Neural cell (in vitro differentiated cells): ENCODE data around the gene POLL. TPM values are rescaled to one million over a fixed set of nuclear protein-coding genes. Genes with fewer than 3 reads are reported as not detected.

Experiments
- H2AFZ ChIP-seq: fragments of 200-600, 300-800 bp; sonication (generic), shearing (Covaris generic); 2 replicates; pipeline ENCODE4 v1.6.0; 2014; ENCODE audit warnings: low read depth, mild to moderate bottlenecking, antibody characterized with exemption, low read length, moderate library complexity
- H3F3A ChIP-seq: fragments of 200-600 bp; shearing (Covaris generic); 2 replicates; pipeline ENCODE4 v1.6.1; 2016; ENCODE audit warnings: mild to moderate bottlenecking, moderate library complexity, mixed read lengths, antibody characterized with exemption, low read length; ENCODE audit not compliant: insufficient read depth, poor library complexity, severe bottlenecking
- H3K27ac ChIP-seq: fragments of 200-600, 300-800 bp; sonication (generic), shearing (Covaris generic); 2 replicates; pipeline ENCODE4 v1.5.1; 2014; ENCODE audit warnings: mild to moderate bottlenecking, low read length, moderate library complexity
- H3K27me3 ChIP-seq: fragments of 300-800, 200-600 bp; sonication (generic), shearing (Covaris generic); 2 replicates; pipeline ENCODE4 v1.6.0; 2014; ENCODE audit warnings: mild to moderate bottlenecking, low read depth, low read length, moderate library complexity; ENCODE audit not compliant: insufficient read depth
- H3K36me3 ChIP-seq: fragments of 300-800, 200-600 bp; sonication (generic), shearing (Covaris generic); 2 replicates; pipeline ENCODE4 v1.5.1; 2014; ENCODE audit warnings: mild to moderate bottlenecking, antibody characterized with exemption, low read length, moderate library complexity; ENCODE audit not compliant: insufficient read depth
- H3K4me2 ChIP-seq: fragments of 300-800, 200-600 bp; sonication (generic), shearing (Covaris generic); 2 replicates; pipeline ENCODE4 v1.6.0; 2014; ENCODE audit warnings: mild to moderate bottlenecking, low read length
- H3K4me3 ChIP-seq: fragments of 300-800, 200-600 bp; sonication (generic), shearing (Covaris generic); 2 replicates; pipeline ENCODE4 v1.5.1; 2014; ENCODE audit warnings: mild to moderate bottlenecking, low read length, moderate library complexity
- H3K79me2 ChIP-seq: fragments of 200-600 bp; shearing (Covaris generic); replicated peaks from 2 replicates; pipeline ENCODE4 v1.6.0; 2014; ENCODE audit warnings: mild to moderate bottlenecking, low read length, moderate library complexity; ENCODE audit not compliant: insufficient read depth
- H3K9ac ChIP-seq: fragments of 300-800, 200-600 bp; sonication (generic), shearing (Covaris generic); 2 replicates; pipeline ENCODE4 v1.6.1; 2016; ENCODE audit warnings: mild to moderate bottlenecking, low read length, mixed read lengths
- H3K9me2 ChIP-seq: fragments of 200-600 bp; shearing (Covaris generic); 2 replicates; pipeline ENCODE4 v1.6.1; 2016; ENCODE audit warnings: mild to moderate bottlenecking, low read length, mixed read lengths; ENCODE audit not compliant: insufficient read depth
- H3K9me3 ChIP-seq: fragments of 200-600, 300-800 bp; sonication (generic), shearing (Covaris generic); 2 replicates; pipeline ENCODE4 v1.6.1; 2016; ENCODE audit warnings: mild to moderate bottlenecking, mixed run types, low read length, moderate library complexity, mixed read lengths
- H4K20me1 ChIP-seq: fragments of 200-600 bp; shearing (Covaris generic); 2 replicates; pipeline ENCODE4 v1.6.1; 2016; ENCODE audit warnings: mild to moderate bottlenecking, mixed run types; ENCODE audit not compliant: insufficient read depth
- CTCF ChIP-seq: fragments of 450-650 bp; IDR thresholded peaks from 2 replicates; pipeline ENCODE4 v1.5.1; 2014; ENCODE audit warnings: antibody characterized with exemption, mild to moderate bottlenecking, moderate library complexity; ENCODE audit not compliant: poor library complexity, severe bottlenecking
- EP300 ChIP-seq: fragments of 450-650 bp; conservative IDR thresholded peaks from 2 replicates; pipeline ENCODE4 v1.6.1; 2014; ENCODE audit warnings: antibody characterized with exemption, mild to moderate bottlenecking, moderate library complexity; ENCODE audit not compliant: poor library complexity, severe bottlenecking
- EZH2 ChIP-seq: fragments of 200-600, 300-800 bp; shearing (Covaris generic), sonication (generic); IDR thresholded peaks from 2 replicates; pipeline ENCODE4 v1.6.1; 2014; ENCODE audit warnings: antibody characterized with exemption, low read length, borderline replicate concordance, mild to moderate bottlenecking; ENCODE audit not compliant: insufficient read depth, poor library complexity, severe bottlenecking
- MXI1 ChIP-seq: fragments of 450-650 bp; conservative IDR thresholded peaks from 2 replicates; pipeline ENCODE4 v1.6.1; 2014; ENCODE audit warnings: antibody characterized with exemption, mild to moderate bottlenecking; ENCODE audit not compliant: poor library complexity, severe bottlenecking
- POLR2AphosphoS5 ChIP-seq: IDR thresholded peaks from 2 replicates; pipeline ENCODE4 v1.6.1; 2012
- RAD21 ChIP-seq: fragments of 450-650 bp; conservative IDR thresholded peaks from 2 replicates; pipeline ENCODE4 v1.6.1; 2014; ENCODE audit warnings: antibody characterized with exemption, mild to moderate bottlenecking, moderate library complexity
- REST ChIP-seq: IDR thresholded peaks from 2 replicates; pipeline ENCODE4 v1.6.1; 2012; ENCODE audit warnings: borderline replicate concordance
- SMC3 ChIP-seq: fragments of 450-650 bp; conservative IDR thresholded peaks from 2 replicates; pipeline ENCODE4 v1.6.1; 2014; ENCODE audit warnings: antibody characterized with exemption, mild to moderate bottlenecking, moderate library complexity; ENCODE audit not compliant: poor library complexity
- TAF1 ChIP-seq: IDR thresholded peaks from 2 replicates; pipeline ENCODE4 v1.6.1; 2012; ENCODE audit warnings: low read depth
- polyA plus RNA-seq: library from polyadenylated mRNA; depleted of rRNA; stranded (reverse); fragments of >200 nt; gene quantifications from 2 replicates; pipeline ENCODE4 v1.2.3, GENCODE V29; 2014

POLL gene
- polyA plus RNA-seq, 1 donor from 2014 or later = 23.0 TPM

GRCh38 chr10:101577121-101577871, 10.8 kb downstream of the POLL start:
- Histone ChIP-seq H3K9me2 (no peaks in the 10 kb centered on the region), H3K4me2 (no peak overlapping the region), H2AFZ (no peak overlapping the region), H3K4me3 (no peak overlapping the region), H3K36me3 (no peaks in the 10 kb centered on the region), H3K9me3 (no peaks in the 10 kb centered on the region), H4K20me1 (no peaks in the 10 kb centered on the region), H3K9ac (no peak overlapping the region), H3F3A (no peaks in the 10 kb centered on the region), H3K27me3 (no peaks in the 10 kb centered on the region), H3K27ac (no peak overlapping the region), H3K79me2 (no peaks in the 10 kb centered on the region)
- TF ChIP-seq TAF1 (no peak), MXI1 (no peak), POLR2AphosphoS5 (no peak), RAD21 (no peak), SMC3 (no peak), CTCF (no peak), REST (no peak)

DNA sequence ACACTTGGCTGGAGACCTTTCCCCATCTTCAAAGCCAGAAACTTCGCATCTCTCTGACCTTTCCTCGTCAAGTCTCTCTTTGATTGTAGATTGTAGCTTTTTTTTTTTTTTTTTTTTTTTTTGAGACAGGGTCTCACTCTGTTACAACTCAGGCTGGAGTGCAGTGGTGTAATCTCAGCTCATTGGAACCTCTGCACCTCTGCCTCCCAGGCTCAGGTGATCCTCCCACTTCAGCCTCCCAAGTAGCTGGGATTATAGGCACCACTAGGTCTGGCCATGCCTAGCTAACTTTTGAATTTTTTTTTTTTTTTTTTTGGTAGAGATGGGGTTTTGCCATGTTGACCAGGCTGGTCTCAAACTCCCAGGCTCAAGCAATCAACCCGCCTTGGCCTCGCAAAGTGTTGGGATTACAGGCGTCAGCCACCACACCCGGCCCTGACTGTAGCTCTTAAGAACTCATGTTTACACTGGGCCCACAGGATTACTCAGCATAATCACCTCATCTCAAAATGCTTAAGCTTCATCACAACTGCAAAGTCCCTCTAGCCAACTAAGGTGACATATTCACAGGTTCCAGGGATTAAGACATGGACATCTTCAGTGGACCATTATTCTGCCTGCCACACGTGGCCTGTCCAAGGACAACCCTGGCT, 11.7 kb downstream of the POLL start:
- Histone ChIP-seq H3K27me3 (no peaks in the 10 kb centered on the region), H3K4me2 (no peak overlapping the region), H3K79me2 (no peaks in the 10 kb centered on the region), H4K20me1 (no peaks in the 10 kb centered on the region), H3K9me2 (no peaks in the 10 kb centered on the region), H3K4me3 (no peak overlapping the region), H3K27ac (no peak overlapping the region), H3F3A (no peaks in the 10 kb centered on the region), H2AFZ (no peak overlapping the region), H3K9me3 (no peaks in the 10 kb centered on the region), H3K36me3 (no peaks in the 10 kb centered on the region), H3K9ac (no peak overlapping the region)
- TF ChIP-seq REST (no peak), CTCF (no peak), POLR2AphosphoS5 (no peak), TAF1 (no peak), SMC3 (no peak), EP300 (no peak), RAD21 (no peak), MXI1 (no peak), EZH2 (no peak)
